Epithelial cell of proximal tubule (primary cell): Measurements from ENCODE around the gene INCA1. TPM values are rescaled to one million over a fixed set of nuclear protein-coding genes. Genes with fewer than 3 reads are reported as not detected.

Experiments used
- DNase-seq: peaks from one replicate; pipeline ENCODE4 v3.0.0-alpha.2; 2011; ENCODE audit warnings: low read depth
- H3K4me3 ChIP-seq: 2 replicates; pipeline ENCODE4 v1.5.1; 2011; ENCODE audit warnings: low read depth, mild to moderate bottlenecking, low read length
- CTCF ChIP-seq: conservative IDR thresholded peaks from 2 replicates; pipeline ENCODE4 v1.5.1; 2012; ENCODE audit warnings: low read depth, mild to moderate bottlenecking, low read length
- total RNA-seq: library from RNA; depleted of rRNA; stranded (reverse); fragments of >200 nt; gene quantifications from 2 replicates; pipeline ENCODE4 v1.2.3, GENCODE V29; 2015

The INCA1 gene
- total RNA-seq, 1 donor from 2014 or later, result not detected

- no peak for TF ChIP-seq CTCF
- no peak overlapping the region for H3K4me3 ChIP-seq
- no peak for DNase-seq
Observed at GRCh38 chr17:5027299-5027698, 30.0 kb upstream of the INCA1 start.

GRCh38 chr17:5024604-5025003 is 27.3 kb upstream of the INCA1 start:
- no peak for DNase-seq
- H3K4me3 ChIP-seq, result no peak overlapping the region
- no peak for TF ChIP-seq CTCF

- DNase-seq, result no peak
- no peak overlapping the region for H3K4me3 ChIP-seq
- TF ChIP-seq CTCF, result no peak
Observed at GRCh38 chr17:5023588-5024147, 26.3 kb upstream of the INCA1 start.

GRCh38 chr17:5022171-5022711 is 24.9 kb upstream of the INCA1 start:
- no peak for TF ChIP-seq CTCF
- DNase-seq, result no peak
- no peak overlapping the region for H3K4me3 ChIP-seq

- H3K4me3 ChIP-seq, result no peak overlapping the region
- no peak for TF ChIP-seq CTCF
- DNase-seq, result no peak
Observed at GRCh38 chr17:5020502-5021023, 23.2 kb upstream of the INCA1 start.

- DNase-seq, result no peak
- no peak for TF ChIP-seq CTCF
- H3K4me3 ChIP-seq, result no peak overlapping the region
Observed at GRCh38 chr17:5019475-5019956, 22.2 kb upstream of the INCA1 start.

GRCh38 chr17:5014357-5014756 is 17.0 kb upstream of the INCA1 start:
- TF ChIP-seq CTCF, result no peak
- no peak overlapping the region for H3K4me3 ChIP-seq
- DNase-seq, result no peak
